ENCODE measurements around the gene MLLT3.

MLLT3 gene

DNA sequence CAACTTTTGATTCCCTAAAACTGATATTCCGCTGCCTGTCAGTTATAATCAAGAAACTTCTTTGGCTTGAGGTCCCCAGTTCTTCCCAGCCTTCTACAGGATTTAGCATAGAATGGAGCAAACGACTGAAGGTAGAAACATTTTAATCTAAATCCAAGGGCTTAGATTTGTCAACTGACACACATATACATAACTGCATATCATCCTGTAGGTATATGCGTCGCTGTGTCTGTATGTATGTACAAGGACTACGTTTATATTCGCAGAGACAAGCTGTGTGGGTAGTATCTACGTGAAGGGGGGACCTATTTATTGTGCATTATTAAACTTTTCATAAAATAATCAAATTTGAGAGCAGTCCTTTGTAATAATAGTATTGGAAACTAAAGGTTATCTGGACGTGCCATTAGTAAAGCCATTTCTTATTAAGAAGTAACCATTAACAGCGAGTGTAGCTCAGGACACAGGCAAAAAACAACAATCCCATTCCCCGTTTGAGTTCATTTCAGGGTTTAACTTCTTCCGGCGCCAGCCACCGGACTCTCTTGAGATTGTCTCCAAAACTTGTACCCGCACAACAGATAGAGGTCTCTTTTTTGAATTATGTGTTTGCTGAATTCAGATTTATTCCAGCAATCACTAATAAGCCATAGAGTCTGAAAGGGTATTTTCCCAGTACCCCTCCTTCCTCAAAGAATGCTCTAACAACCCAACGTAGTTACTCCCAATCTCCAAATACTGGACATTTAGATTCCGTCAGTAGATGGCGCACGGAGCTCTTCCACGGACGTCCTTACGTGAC is 2.1 kb upstream of the MLLT3 start:
- DNase-seq: no peak

DNA sequence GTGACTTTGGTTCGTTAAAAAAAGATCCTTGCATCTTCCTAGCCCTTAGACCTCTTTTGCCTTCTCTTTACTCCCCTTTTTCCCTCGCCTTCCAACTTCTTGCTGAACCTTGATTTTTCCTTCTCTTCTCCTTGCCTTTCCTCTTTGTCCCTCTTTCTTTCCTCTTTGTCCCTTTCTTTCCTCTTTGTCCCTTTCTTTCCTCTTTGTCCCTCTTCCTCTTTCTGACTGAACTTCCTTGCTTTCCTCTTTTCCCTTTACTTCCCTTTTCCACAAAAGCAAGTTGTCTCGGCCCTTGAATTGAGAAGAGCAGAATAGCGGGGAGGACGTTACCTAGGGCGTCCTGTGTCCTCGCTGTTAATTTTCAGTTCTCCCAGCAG is 1.4 kb upstream of the MLLT3 start:
- no peak for DNase-seq

- no peak for DNase-seq
These were observed 885 bp upstream of the MLLT3 start for GRCh38 chr9:20623021-20623747.

DNA sequence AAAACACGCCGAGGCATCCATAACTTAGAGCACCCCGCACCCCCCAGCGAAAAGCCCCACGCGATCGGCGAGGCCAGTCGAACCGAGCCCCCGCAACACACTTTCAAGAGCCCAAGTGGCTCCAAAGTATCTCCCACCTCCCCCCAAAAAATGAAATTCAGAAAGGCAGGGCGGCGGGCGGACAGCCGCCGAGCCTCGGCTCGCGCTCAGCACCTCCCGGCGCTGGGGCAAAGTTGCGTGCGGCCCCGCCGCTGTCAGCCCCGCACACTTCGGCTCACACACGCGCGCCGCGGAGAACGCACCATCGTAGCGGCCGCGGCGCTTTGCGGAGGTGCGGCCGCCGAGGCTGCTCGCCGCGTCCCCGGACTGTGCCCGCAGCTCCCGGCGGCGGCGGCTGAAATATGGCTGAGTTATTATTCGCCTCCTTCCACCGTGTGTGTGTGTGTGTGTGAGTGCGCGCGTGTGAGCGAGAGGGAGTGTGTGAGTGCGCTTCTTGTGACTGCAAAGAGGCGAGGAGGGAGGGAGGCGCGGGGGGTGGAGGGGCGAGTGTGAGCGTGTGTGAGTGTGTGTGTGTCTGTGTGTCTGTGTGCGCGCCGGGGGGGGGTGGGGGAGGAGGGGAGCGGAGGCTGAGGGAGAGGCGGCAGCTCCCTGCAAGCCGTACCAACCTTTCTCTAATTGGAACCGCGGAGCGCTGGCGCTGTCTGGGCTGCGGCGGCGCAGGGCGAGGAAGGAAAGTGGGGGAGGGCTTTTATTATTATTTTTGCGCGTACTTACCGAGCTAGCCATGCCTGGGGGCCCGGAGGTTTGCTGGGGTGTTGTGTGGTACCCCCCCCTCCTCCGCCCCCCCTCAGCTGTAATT is 599 bp downstream of the MLLT3 start:
- no peak for DNase-seq

DNA sequence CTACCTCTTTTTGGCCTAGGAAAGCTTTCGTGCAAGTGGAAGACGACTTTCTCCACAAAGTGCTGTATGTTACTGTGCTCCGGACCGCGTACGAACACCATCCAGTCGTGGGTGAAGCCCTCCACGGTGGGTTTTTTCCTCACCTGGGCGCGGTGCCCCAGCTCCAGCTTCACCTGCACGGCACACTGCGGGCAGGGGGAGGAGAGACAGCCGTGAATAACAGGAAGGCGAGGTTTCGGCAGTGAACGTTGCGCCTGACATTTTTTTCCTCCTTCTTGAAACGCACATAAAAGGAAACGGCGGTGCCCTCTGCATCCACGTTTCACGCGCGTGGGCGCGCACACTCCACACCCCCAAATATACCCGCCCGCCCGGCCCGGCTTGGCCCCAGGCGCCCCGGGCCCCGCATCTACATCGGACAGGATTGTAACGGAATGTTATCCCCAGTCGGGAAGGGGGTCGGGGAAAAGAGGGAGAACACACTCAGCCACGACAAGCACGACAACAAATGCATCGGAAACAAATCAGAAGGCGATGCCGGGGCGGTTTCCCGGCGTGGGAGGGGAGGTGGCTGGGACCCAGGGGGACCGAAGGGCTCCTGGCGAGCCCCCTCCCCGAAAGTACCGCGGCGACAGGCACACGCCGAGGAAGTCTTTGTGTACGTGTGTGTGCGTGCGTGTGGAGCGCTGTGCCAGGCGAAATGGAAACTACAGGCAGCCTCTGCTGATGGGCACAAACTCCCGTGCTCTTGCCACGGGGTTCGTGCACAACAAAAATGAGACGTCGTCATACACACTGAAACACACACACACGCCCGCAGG is 1.4 kb downstream of the MLLT3 start:
- DNase-seq: no peak

DNA sequence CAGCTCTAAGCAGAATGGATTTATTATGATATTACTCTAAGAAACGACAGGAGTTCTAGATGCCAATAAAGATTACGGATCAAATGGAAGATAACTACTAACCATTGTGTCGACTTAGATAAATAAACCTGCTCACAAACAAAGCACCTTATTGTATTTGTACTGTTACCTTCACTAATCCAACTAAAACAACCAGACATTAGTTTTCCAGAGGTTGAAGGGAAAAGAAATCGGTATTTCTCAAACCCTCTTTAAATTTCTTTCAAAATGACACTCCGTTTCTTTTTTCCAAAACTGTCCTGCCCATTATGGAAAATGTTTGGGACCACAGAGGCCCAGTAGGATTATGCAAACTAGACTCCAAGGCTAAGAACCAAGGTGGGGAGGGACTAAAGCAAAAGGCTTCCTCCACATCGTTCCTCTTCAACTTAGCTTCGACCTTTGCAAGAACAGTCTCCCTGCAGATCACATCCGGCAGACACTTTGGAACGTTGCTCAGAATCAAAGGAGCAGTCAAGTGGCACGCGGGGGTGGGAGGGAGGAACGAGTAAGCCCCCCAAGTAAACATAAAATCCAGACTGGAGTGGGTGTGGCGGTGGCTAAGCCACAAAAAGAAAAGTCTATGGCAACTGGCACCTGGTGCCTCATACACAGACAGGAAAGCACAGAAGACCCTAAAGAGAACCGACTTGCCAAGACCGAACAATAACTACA is 2.7 kb downstream of the MLLT3 start:
- no peak for DNase-seq

- no peak for DNase-seq
These were observed 3.9 kb downstream of the MLLT3 start for GRCh38 chr9:20618361-20618802.

DNA sequence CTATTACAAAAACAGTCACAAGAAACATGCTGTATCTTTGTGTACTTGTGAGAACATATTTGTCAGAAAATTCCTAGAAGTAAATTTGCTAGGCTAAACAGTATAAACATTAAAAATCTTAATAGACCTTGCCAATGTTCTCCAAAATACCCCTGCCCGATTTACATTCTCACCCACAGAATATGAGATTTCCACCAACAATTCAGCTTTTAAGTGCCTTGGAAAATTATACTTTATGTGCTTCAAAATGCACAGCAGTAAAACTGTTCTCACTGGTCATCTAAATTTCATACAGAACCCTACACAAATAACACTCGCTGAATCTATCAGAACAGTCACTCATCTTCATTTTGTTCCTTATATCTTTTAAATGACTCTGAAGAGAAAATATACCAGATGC is 5.5 kb downstream of the MLLT3 start:
- no peak for DNase-seq

DNA sequence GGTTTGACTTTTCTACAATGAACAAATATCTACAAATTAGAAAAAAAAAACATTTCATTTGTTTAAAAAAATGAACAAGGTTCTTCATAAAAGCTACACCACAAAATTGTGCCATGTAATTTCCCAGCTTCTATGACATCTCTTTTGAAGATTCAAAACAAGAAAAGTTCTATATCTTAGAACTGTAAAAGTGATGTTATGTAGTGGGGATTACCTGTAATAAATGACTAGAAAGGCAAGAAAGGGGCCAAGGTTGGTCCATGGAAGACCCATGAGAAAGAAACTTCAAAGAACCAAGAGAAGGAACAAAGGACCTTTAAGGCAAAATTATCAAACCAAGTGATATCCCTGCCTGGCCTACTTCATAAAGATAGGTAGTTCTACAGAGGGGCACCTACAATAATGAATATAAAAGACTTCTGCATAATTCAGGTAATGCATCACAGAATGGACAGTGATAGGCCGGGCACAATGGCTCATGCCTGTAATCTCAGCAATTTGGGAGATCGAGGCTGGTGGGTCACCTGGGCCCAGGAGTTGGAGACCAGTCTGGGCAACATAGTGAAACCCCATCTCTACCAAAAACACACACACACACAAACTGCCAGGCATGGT is 7.6 kb downstream of the MLLT3 start:
- no peak for DNase-seq

GRCh38 chr9:20611691-20612287 is 10.5 kb downstream of the MLLT3 start:
- DNase-seq: no peak

GRCh38 chr9:20610591-20610990 is 11.7 kb downstream of the MLLT3 start:
- no peak for DNase-seq

- no peak for DNase-seq
These were observed 13.7 kb downstream of the MLLT3 start for GRCh38 chr9:20608582-20608981.

GRCh38 chr9:20606652-20607051 is 15.6 kb downstream of the MLLT3 start:
- no peak for DNase-seq

DNA sequence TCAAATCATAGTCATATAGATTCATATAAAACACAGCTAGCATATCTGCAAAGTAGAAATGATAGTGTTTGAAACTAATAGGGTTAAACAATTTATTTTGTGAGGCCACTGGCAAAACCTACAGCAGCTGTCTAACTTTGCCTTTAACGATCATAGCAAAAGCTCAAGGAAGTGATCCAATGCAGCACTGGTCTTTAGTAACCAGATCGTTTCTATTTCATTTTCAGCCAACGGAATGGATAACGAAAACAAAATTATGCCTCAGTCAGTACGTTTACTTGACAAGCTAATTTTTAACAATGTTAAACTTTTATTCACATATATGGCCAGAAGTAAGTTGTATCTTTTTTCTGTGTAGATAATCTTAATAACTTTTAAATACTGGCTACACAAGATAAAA is 17.7 kb downstream of the MLLT3 start:
- DNase-seq: no peak

- no peak for DNase-seq
These were observed 18.6 kb downstream of the MLLT3 start for GRCh38 chr9:20603524-20604268.

DNA sequence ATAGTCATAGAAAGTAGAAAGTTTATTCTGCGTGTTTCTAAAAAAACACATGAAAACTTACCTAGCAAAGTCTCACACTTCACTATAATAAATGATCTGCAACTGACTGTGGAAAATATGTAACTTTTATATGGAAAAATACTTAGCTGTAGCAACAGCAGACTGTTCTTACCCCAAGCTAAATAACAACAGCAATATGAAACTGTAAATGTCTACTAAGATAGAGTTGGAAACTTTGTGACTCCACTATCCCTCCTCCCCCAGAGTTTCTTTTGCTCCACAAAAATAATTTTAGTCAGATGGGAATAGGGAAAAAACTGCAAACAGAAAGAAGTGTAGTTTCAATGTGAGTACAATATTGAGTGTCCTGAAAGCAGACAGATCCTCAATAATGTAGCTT is 21.0 kb downstream of the MLLT3 start:
- no peak for DNase-seq

DNA sequence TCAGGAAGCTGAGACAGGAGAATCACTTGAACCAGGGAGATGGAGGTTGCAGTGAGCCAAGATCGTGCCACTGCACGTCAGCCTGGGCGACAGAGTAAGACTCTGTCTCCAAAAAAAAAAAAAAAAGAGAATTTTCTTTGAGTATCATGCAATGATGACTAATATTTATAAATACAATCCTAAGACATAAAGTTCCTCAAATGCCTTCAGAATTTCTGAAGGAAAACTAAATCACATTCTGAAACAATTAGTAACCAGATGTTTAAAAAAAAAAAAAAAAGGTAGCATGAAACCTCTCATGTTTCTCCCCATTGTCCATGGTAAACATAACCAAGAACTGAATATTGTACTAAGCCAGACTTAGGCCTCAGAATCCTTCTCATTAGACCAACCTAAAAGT is 23.1 kb downstream of the MLLT3 start:
- DNase-seq: no peak

- no peak for DNase-seq
These were observed 23.9 kb downstream of the MLLT3 start for GRCh38 chr9:20598367-20598766.

GRCh38 chr9:20597862-20598261 is 24.4 kb downstream of the MLLT3 start:
- no peak for DNase-seq

DNA sequence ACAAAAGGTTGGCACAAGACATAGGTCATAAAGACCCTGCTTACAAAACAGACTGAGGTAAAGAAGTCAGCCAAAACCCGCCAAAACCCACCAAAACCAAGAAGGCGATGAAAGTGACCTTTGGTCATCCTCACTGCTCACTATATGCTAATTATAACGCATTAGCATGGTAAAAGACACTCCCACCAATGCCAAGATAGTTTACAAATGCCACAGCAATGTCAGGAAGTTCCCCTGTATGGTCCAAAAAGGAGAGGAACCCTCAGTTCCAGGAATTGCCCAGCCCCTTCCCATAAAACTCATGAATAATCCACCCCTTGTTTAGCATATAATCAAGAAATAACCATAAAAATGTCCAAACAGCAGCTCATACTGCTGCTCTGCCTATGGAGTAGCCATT is 27.7 kb downstream of the MLLT3 start:
- no peak for DNase-seq

Measured in 8988T (cell line).